Measurements from ENCODE around the gene CS.

The CS gene

DNA sequence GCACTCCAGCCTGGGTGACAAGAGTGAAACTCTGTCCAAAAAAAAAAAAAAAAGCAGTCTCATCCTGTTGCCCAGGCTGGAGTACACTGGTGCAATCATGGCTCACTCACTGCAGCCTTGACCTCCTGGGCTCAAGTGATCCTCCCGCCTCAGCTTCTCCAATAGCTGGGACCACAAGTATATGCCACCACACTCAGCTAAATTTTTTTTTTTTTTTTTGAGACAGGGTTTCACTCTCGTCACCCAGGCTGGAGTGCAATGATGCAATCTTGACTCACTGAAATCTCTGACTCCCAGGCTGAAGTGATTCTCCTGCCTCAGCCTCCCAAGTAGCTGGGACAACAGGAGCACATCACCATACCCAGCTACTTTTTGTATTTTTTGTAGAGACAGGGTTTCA lies 20.9 kb upstream of the CS start:
- no peak overlapping the region for H3K4me3 ChIP-seq (ENCODE audit: severe bottlenecking)
- ATAC-seq (ENCODE audit: low read depth) (no peak), DNase-seq (ENCODE audit: low spot score) (no peak)
- H3K27me3 ChIP-seq (ENCODE audit: insufficient read depth, poor library complexity, severe bottlenecking) = no peaks in the 10 kb centered on the region
- no peaks in the 10 kb centered on the region for H3K9me3 ChIP-seq (ENCODE audit: severe bottlenecking)
- H3K27ac ChIP-seq (ENCODE audit: poor library complexity, severe bottlenecking) = no peak overlapping the region
- H3K4me1 ChIP-seq (ENCODE audit: insufficient read depth, poor library complexity, severe bottlenecking) = no peaks in the 10 kb centered on the region
- peaks cover 59% of the 10 kb centered on the region for H3K36me3 ChIP-seq (ENCODE audit: low read depth)
- TF ChIP-seq, protein P1, sequence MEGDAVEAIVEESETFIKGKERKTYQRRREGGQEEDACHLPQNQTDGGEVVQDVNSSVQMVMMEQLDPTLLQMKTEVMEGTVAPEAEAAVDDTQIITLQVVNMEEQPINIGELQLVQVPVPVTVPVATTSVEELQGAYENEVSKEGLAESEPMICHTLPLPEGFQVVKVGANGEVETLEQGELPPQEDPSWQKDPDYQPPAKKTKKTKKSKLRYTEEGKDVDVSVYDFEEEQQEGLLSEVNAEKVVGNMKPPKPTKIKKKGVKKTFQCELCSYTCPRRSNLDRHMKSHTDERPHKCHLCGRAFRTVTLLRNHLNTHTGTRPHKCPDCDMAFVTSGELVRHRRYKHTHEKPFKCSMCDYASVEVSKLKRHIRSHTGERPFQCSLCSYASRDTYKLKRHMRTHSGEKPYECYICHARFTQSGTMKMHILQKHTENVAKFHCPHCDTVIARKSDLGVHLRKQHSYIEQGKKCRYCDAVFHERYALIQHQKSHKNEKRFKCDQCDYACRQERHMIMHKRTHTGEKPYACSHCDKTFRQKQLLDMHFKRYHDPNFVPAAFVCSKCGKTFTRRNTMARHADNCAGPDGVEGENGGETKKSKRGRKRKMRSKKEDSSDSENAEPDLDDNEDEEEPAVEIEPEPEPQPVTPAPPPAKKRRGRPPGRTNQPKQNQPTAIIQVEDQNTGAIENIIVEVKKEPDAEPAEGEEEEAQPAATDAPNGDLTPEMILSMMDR (IDR thresholded peaks at IDR 0.05; ENCODE audit: poor library complexity, severe bottlenecking) = no peak

DNA sequence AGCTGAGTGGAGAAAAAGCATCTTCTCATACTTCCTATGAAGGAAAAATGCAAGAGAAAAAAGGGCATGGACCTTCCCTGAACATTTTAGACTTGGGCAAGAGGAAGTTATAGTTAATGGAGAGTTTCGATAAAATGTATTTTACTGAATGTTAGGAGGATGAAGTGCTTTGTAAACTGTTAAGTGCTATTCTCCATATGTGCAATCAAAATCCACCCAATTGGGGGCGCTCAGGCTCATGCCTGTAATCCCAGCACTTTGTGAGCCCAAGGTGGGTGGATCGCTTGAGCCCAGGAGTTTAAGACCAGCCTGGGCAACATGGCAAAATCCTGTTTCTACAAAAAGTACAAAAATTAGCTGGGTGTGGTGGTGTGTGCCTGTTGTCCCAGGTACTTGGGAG lies 17.5 kb upstream of the CS start:
- Histone ChIP-seq H3K27ac (ENCODE audit: poor library complexity, severe bottlenecking) (no peak overlapping the region), H3K4me1 (ENCODE audit: insufficient read depth, poor library complexity, severe bottlenecking) (no peaks in the 10 kb centered on the region), H3K9me3 (ENCODE audit: severe bottlenecking) (no peaks in the 10 kb centered on the region), H3K36me3 (ENCODE audit: low read depth) (peaks cover 44% of the 10 kb centered on the region), H3K4me3 (ENCODE audit: severe bottlenecking) (no peak overlapping the region), H3K27me3 (ENCODE audit: insufficient read depth, poor library complexity, severe bottlenecking) (no peaks in the 10 kb centered on the region)
- no peak for DNase-seq (ENCODE audit: low spot score)
- ATAC-seq (ENCODE audit: low read depth) = no peak
- TF ChIP-seq, protein P1 (IDR thresholded peaks at IDR 0.05; ENCODE audit: poor library complexity, severe bottlenecking) = no peak

DNA sequence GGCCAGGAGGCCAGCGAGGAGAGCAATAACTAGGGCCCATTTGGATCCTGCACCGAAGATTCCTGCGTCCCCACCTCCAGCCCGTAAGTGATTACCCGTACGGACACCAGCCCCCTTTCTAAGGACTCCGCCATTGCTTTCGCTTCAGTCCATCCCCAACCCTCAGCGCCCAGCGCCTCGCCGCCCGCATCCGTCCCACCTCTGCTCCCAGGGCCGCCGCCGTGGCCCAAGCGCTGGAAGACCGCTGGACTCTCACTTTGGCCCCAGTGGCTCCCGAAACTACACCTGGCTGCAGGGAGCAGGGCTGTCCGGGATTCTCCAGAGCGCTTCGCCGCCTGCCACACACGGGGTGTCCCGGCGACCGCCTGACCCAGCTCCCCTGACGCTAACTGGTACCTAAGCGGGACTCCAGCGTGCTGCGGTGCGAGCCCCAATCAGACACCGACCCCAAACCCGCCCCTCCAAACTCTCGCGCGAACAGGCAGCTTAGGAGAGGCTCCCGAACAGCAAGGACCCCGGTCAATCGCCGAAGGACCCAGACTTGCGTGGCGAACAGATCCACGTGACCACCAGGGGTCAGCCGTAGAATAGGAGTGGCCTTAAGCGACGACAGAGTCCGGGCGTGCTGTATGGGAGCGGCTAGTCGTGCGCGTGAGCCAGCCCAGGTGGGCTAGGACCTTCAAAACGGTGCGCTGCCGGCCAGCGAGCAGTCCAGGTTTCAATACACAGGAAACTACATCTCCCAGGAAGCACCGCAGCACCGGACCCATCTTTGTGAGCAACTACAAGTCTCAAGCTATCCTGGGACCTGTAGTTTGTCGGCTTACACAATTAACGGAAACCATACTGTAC lies 15.7 kb upstream of the CS start, which contains the start of gene CNPY2:
CNPY2 (minus strand) TSS at position 367 of the 852 bp plus-strand sequence. CDS start 771 bp downstream, outside the sequence.
- Histone ChIP-seq H3K9me3 (ENCODE audit: severe bottlenecking) (no peaks in the 10 kb centered on the region), H3K4me1 (ENCODE audit: insufficient read depth, poor library complexity, severe bottlenecking) (no peaks in the 10 kb centered on the region), H3K27me3 (ENCODE audit: insufficient read depth, poor library complexity, severe bottlenecking) (no peaks in the 10 kb centered on the region), H3K27ac (ENCODE audit: poor library complexity, severe bottlenecking) (peak within 1 kb of the TSS; percentile 60), H3K36me3 (ENCODE audit: low read depth) (peaks cover 46% of the 10 kb centered on the region), H3K4me3 (ENCODE audit: severe bottlenecking) (peak within 1 kb of the TSS; percentile 65)
- TF ChIP-seq, protein P1 (IDR thresholded peaks at IDR 0.05; ENCODE audit: poor library complexity, severe bottlenecking) = peak; percentile 46
- DNase-seq (ENCODE audit: low spot score) = peak; percentile 99
- peak; percentile 93 for ATAC-seq (ENCODE audit: low read depth)

DNA sequence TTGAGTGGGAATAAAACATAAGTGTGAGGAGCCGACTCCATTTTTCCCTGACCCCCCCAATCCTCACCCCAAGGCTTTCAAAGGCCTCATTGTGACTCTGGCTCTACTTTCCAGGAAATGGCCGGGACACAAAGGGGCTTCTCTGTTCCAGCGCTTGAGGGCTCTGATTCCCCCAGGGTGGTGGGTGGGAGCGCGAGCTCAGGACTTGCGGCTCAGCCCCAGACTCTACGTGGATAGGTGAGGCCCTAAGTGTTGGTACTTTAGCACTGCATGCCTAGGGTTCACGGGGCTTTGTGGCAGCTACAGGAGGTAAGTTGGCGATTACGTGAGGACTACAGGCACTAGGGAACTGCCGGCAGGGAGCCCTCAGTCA lies 15.1 kb upstream of the CS start:
- ATAC-seq (ENCODE audit: low read depth) (0 out of 3 replicates have a peak, but pooled peaks have one; percentile 0), DNase-seq (ENCODE audit: low spot score) (no peak)
- H3K4me1 ChIP-seq (ENCODE audit: insufficient read depth, poor library complexity, severe bottlenecking) = no peaks in the 10 kb centered on the region
- peak overlapping the region; percentile 60 for H3K27ac ChIP-seq (ENCODE audit: poor library complexity, severe bottlenecking)
- H3K9me3 ChIP-seq (ENCODE audit: severe bottlenecking) = no peaks in the 10 kb centered on the region
- H3K27me3 ChIP-seq (ENCODE audit: insufficient read depth, poor library complexity, severe bottlenecking) = no peaks in the 10 kb centered on the region
- H3K4me3 ChIP-seq (ENCODE audit: severe bottlenecking) = peak overlapping the region; percentile 65
- TF ChIP-seq, protein P1 (IDR thresholded peaks at IDR 0.05; ENCODE audit: poor library complexity, severe bottlenecking) = no peak
- peaks cover 50% of the 10 kb centered on the region for H3K36me3 ChIP-seq (ENCODE audit: low read depth)

DNA sequence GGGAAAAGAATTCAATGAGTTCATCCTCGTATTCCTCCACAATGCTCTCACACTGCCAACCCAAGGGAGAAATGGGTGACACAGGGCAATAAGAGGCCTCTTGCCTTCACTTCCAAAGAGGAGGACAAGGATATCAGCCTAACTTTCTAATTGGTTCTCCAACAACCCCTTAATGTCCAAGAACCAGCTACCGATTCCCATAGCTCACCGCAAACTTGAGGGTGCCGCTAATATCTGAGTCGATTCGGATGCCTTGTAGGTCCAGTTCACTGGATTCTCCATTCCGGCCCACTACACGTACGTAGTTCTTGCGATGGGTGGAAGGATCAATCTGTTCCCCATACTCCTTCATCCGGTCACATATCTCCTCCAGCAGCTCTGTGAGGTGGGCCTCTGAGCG lies 10.9 kb upstream of the CS start:
- DNase-seq (ENCODE audit: low spot score) = no peak
- H3K27ac ChIP-seq (ENCODE audit: poor library complexity, severe bottlenecking) = no peak overlapping the region
- no peak for ATAC-seq (ENCODE audit: low read depth)
- no peak overlapping the region for H3K4me3 ChIP-seq (ENCODE audit: severe bottlenecking)
- H3K36me3 ChIP-seq (ENCODE audit: low read depth) = peaks cover 62% of the 10 kb centered on the region
- TF ChIP-seq, protein P1 (IDR thresholded peaks at IDR 0.05; ENCODE audit: poor library complexity, severe bottlenecking) = no peak
- H3K27me3 ChIP-seq (ENCODE audit: insufficient read depth, poor library complexity, severe bottlenecking) = no peaks in the 10 kb centered on the region
- H3K9me3 ChIP-seq (ENCODE audit: severe bottlenecking) = no peaks in the 10 kb centered on the region
- H3K4me1 ChIP-seq (ENCODE audit: insufficient read depth, poor library complexity, severe bottlenecking) = no peaks in the 10 kb centered on the region

All from RWPE2 (cell line).